HepG2 (cell line): ENCODE data around the gene JMJD1C. TPM values are rescaled to one million over a fixed set of nuclear protein-coding genes. Genes with fewer than 3 reads are reported as not detected.

Experiments
- ATAC-seq: fragments of 200-7000 bp; cut with Tn5 transposase; 3 replicates; pipeline ENCODE4 v1.9.1; 2020; ENCODE audit warnings: mild to moderate bottlenecking, moderate library complexity
- BruUV-seq: library from RNA; stranded (reverse); fragments of 400-500 nt; replicated peaks from 2 replicates; lab custom pipeline; 2021; lab: Mats Ljungman, UMichigan
- CTCF ChIA-PET: fragments of 300-600 bp; formaldehyde crosslinking; extraction: SDS; loops from one replicate; lab custom pipeline; 2021; ENCODE audit warnings: low total read pairs, inconsistent platforms, low intra/inter-chr PET ratio; lab: Yijun Ruan, JAX
- POLR2A ChIA-PET: fragments of 350-600 bp; sonication (Branson Sonifier 250); formaldehyde crosslinking; loops from one replicate; lab custom pipeline; 2020; ENCODE audit warnings: antibody characterized with exemption, inconsistent platforms; lab: Yijun Ruan, JAX
- DNase-seq: peaks from one replicate; pipeline ENCODE4 v3.0.0-alpha.2; 2015; ENCODE audit warnings: low spot score
- FAIRE-seq: peaks from 3 replicates; lab custom pipeline; 2011; peaks lifted over from hg19 to GRCh38; lab: Jason Lieb, UNC
- H2AFZ ChIP-seq: one replicate; pipeline ENCODE4 v1.6.1; 2011; ENCODE audit warnings: low read length, inconsistent platforms
- H3K27ac ChIP-seq: fragments of 300-600 bp; 3 replicates; pipeline ENCODE4 v1.8.0; 2011; ENCODE audit warnings: mixed run types, mild to moderate bottlenecking, mixed read lengths, low read length, inconsistent platforms; ENCODE audit not compliant: insufficient read depth; ENCODE audit errors: extremely low read length
- H3K27me3 ChIP-seq, 2 experiments: fragments of 200-600 bp in 1 of 2; 2 replicates in 1 of 2; 3 replicates in 1 of 2; pipeline versions ENCODE4 v1.6.0 to v1.8.0; 2011; ENCODE audit warnings: low read length in 2 of 2, mild to moderate bottlenecking in 2 of 2, moderate library complexity in 2 of 2, inconsistent platforms in 1 of 2; ENCODE audit not compliant: insufficient read depth in 2 of 2, control insufficient read depth in 1 of 2
- H3K36me3 ChIP-seq, 2 experiments: fragments of 200-600 bp in 1 of 2; replicated peaks in 1 of 2; 2 replicates in 1 of 2; 3 replicates in 1 of 2; pipeline versions ENCODE4 v1.5.1 to v1.8.0; 2011; ENCODE audit warnings: low read length in 2 of 2, inconsistent platforms in 1 of 2; ENCODE audit not compliant: insufficient read depth in 2 of 2, control insufficient read depth in 1 of 2
- H3K4me1 ChIP-seq: 2 replicates; pipeline ENCODE4 v1.5.1; 2012; ENCODE audit warnings: low read length, inconsistent platforms; ENCODE audit not compliant: insufficient read depth
- H3K4me2 ChIP-seq: 2 replicates; pipeline ENCODE4 v1.6.0; 2011; ENCODE audit warnings: low read depth, low read length, inconsistent platforms
- H3K4me3 ChIP-seq, 3 experiments: fragments of 200-600 bp in 1 of 3; sonication (generic), shearing (Covaris generic) in 1 of 3; replicated peaks in 1 of 3; 2 replicates each; pipeline ENCODE4 v1.5.1; 2011 to 2016; ENCODE audit warnings: low read length in 3 of 3, inconsistent platforms in 2 of 3, low read depth in 2 of 3, mild to moderate bottlenecking in 2 of 3, control low read depth in 1 of 3, mixed read lengths in 1 of 3; ENCODE audit not compliant: insufficient read depth in 1 of 3
- H3K79me2 ChIP-seq: one replicate; pipeline ENCODE4 v1.6.1; 2011; ENCODE audit warnings: low read length, inconsistent platforms; ENCODE audit not compliant: insufficient read depth
- H3K9ac ChIP-seq: 2 replicates; pipeline ENCODE4 v1.6.0; 2011; ENCODE audit warnings: mild to moderate bottlenecking, low read depth, low read length, inconsistent platforms; ENCODE audit not compliant: insufficient read depth
- H3K9me3 ChIP-seq: 2 replicates; pipeline ENCODE4 v1.5.1; 2012; ENCODE audit warnings: mild to moderate bottlenecking, low read length
- H4K20me1 ChIP-seq: 2 replicates; pipeline ENCODE4 v1.6.0; 2011; ENCODE audit warnings: inconsistent platforms, mild to moderate bottlenecking, low read length, moderate library complexity; ENCODE audit not compliant: insufficient read depth
- AGO2 ChIP-seq: fragments of 200-400 bp; formaldehyde crosslinking; optimal IDR thresholded peaks from 2 replicates; pipeline ENCODE3; 2017; ENCODE audit warnings: mild to moderate bottlenecking, low read depth, low read length, moderate library complexity
- ARID2 ChIP-seq: sonication (generic); formaldehyde crosslinking; IDR thresholded peaks from 2 replicates; pipeline ENCODE4 v1.8.1; 2022; ENCODE audit warnings: mild to moderate bottlenecking, missing genetic modification reagents, borderline replicate concordance
- GABPB1 ChIP-seq: IDR thresholded peaks from 2 replicates; pipeline ENCODE4 v1.6.1; 2016; ENCODE audit warnings: mild to moderate bottlenecking, missing genetic modification reagents, moderate library complexity, missing compliant biosample characterization
- PHF8 ChIP-seq: sonication (generic); formaldehyde crosslinking; IDR thresholded peaks from 2 replicates; pipeline ENCODE4 v1.5.0; 2020; ENCODE audit warnings: missing genetic modification reagents
- TCF12 ChIP-seq, 2 experiments: fragments of 450-650 bp in 1 of 2; sonication (generic) in 1 of 2; formaldehyde crosslinking in 1 of 2; IDR thresholded peaks; 2 replicates each; pipeline versions ENCODE4 v1.6.1 to v1.8.0; 2017 to 2022; ENCODE audit warnings: antibody characterized with exemption in 1 of 2, mild to moderate bottlenecking in 1 of 2, missing genetic modification reagents in 1 of 2, moderate library complexity in 1 of 2
- ZNF121 ChIP-seq: sonication (generic); formaldehyde crosslinking; IDR thresholded peaks from 2 replicates; pipeline ENCODE4 v1.5.0; 2020; ENCODE audit warnings: mild to moderate bottlenecking, missing genetic modification reagents
- ZNF552 ChIP-seq: sonication (generic); formaldehyde crosslinking; IDR thresholded peaks from 2 replicates; pipeline ENCODE4 v1.9.0; 2022; ENCODE audit warnings: missing genetic modification reagents, mild to moderate bottlenecking, borderline replicate concordance
- WGBS: methylation state at CpG from one replicate; pipeline ENCODE4 v1.1.6; 2017; ENCODE audit warnings: low lambda C conversion rate; 5-methylcytosine and 5-hydroxymethylcytosine counted together
- in situ Hi-C: cut with HindIII; loops from 2 replicates; pipeline ENCODE4 v1.10.0; 2017; ENCODE audit warnings: low pct_unique_long_range_greater_than_20kb; ENCODE audit not compliant: extremely low pct_ligation_motif_present
- intact Hi-C: fragments of 100-400 bp; cut with micrococcal nuclease; formaldehyde crosslinking; loops from one replicate; pipeline ENCODE4 v1.10.0; 2022; ENCODE audit not compliant: unreplicated experiment
- polyA plus RNA-seq, 8 experiments: library from polyadenylated mRNA; depleted of rRNA in 3 of 8; stranded (reverse) in 7 of 8; unstranded in 1 of 8; fragments of >200 nt; fragmentation: Illumina TruSeq in 4 of 8; extraction: Trizol in 4 of 8; gene quantifications; 2 replicates each; pipeline versions ENCODE4 v1.2.1 to v1.2.3, GENCODE V29; 2011 to 2016; ENCODE audit warnings: low read depth in 4 of 8, missing spikeins in 1 of 8, mixed read lengths in 1 of 8; ENCODE audit not compliant: insufficient read depth in 1 of 8
- total RNA-seq, 5 experiments: library from RNA; depleted of rRNA; stranded (reverse); fragments of >200 nt; fragmentation: Illumina TruSeq; extraction: Trizol; gene quantifications; 2 replicates each; pipeline ENCODE4 v1.2.3, GENCODE V29; 2016; ENCODE audit warnings: low read depth in 1 of 5
- TF ChIP-seq, protein P1 (sequence below): sonication (generic); formaldehyde crosslinking; IDR thresholded peaks from 2 replicates; pipeline ENCODE4 v1.8.1; 2023; ENCODE audit warnings: missing genetic modification reagents, mild to moderate bottlenecking, borderline replicate concordance
- TF ChIP-seq, protein P2 (sequence below): sonication (generic); formaldehyde crosslinking; IDR thresholded peaks from 2 replicates; pipeline ENCODE4 v1.5.0; 2020; ENCODE audit warnings: mild to moderate bottlenecking, missing genetic modification reagents, borderline replicate concordance

Gene JMJD1C
- total and polyA plus RNA-seq, 2 of the 13 experiments (the other 11 are each of a cell fraction or from before 2014, with no cell fraction given): 42.3 to 42.7 TPM

DNA sequence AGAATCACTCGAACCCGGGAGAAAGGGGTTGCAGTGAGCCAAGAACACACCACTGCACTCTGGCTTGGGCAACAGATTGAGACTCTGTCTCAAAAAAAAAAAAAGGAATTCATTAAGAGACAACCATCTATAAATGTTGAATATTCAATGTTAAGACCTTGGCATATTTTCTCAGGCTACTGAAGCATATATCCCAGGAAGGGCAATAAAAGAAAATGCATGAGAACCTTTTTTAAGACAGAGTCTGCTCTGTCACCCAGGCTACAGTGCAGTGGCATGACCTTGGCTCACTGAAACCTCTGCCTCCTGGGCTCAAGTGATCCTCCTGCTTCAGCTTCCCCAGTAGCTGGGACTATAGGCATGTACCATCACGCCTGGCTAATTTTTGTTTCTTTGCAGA, 165.0 kb downstream of the JMJD1C start (continued):
- TF ChIP-seq, protein P1, sequence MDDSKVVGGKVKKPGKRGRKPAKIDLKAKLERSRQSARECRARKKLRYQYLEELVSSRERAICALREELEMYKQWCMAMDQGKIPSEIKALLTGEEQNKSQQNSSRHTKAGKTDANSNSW: no peak
- TF ChIP-seq TCF12 (IDR thresholded peaks at IDR 0.05) (no peak), TCF12 (CRISPR knock-in tag; IDR thresholded peaks at IDR 0.05) (no peak), ARID2 (CRISPR knock-in tag) (no peak), ZNF121 (CRISPR knock-in tag) (no peak), GABPB1 (CRISPR knock-in tag) (no peak), PHF8 (CRISPR knock-in tag) (no peak)

DNA sequence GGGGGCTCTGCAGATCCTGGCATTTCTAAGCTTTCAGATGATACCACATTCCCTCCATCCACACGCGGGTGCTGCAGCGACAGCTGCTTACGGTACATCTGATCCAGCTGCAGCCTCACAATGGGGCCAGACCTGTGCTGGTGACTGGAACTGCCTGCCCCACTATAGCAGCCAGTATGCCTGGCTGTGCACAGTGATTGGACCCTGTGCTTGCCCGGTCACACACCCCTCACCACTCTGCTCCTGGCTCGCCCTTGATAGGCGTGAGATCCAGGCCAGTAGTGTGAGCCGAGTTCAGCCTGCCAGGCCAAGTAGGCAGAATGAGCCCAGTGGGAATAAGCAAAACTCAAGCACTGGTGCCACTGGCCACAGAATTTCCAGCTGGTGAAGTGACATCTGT, 167.8 kb downstream of the JMJD1C start:
- Histone ChIP-seq H3K4me2 (no peak overlapping the region), H3K9ac (no peak overlapping the region), H2AFZ (no peak overlapping the region), H3K36me3 (no peaks in the 10 kb centered on the region), H4K20me1 (peaks cover 15% of the 10 kb centered on the region), H3K27ac (no peak overlapping the region), H3K4me3 (no peak overlapping the region), H3K4me1 (peaks cover 35% of the 10 kb centered on the region), H3K9me3 (no peaks in the 10 kb centered on the region), H3K79me2 (peaks cover 29% of the 10 kb centered on the region), H3K27me3 (no peaks in the 10 kb centered on the region)
- intact Hi-C loops: no loop called here
- DNase-seq: no peak
- TF ChIP-seq, protein P2, sequence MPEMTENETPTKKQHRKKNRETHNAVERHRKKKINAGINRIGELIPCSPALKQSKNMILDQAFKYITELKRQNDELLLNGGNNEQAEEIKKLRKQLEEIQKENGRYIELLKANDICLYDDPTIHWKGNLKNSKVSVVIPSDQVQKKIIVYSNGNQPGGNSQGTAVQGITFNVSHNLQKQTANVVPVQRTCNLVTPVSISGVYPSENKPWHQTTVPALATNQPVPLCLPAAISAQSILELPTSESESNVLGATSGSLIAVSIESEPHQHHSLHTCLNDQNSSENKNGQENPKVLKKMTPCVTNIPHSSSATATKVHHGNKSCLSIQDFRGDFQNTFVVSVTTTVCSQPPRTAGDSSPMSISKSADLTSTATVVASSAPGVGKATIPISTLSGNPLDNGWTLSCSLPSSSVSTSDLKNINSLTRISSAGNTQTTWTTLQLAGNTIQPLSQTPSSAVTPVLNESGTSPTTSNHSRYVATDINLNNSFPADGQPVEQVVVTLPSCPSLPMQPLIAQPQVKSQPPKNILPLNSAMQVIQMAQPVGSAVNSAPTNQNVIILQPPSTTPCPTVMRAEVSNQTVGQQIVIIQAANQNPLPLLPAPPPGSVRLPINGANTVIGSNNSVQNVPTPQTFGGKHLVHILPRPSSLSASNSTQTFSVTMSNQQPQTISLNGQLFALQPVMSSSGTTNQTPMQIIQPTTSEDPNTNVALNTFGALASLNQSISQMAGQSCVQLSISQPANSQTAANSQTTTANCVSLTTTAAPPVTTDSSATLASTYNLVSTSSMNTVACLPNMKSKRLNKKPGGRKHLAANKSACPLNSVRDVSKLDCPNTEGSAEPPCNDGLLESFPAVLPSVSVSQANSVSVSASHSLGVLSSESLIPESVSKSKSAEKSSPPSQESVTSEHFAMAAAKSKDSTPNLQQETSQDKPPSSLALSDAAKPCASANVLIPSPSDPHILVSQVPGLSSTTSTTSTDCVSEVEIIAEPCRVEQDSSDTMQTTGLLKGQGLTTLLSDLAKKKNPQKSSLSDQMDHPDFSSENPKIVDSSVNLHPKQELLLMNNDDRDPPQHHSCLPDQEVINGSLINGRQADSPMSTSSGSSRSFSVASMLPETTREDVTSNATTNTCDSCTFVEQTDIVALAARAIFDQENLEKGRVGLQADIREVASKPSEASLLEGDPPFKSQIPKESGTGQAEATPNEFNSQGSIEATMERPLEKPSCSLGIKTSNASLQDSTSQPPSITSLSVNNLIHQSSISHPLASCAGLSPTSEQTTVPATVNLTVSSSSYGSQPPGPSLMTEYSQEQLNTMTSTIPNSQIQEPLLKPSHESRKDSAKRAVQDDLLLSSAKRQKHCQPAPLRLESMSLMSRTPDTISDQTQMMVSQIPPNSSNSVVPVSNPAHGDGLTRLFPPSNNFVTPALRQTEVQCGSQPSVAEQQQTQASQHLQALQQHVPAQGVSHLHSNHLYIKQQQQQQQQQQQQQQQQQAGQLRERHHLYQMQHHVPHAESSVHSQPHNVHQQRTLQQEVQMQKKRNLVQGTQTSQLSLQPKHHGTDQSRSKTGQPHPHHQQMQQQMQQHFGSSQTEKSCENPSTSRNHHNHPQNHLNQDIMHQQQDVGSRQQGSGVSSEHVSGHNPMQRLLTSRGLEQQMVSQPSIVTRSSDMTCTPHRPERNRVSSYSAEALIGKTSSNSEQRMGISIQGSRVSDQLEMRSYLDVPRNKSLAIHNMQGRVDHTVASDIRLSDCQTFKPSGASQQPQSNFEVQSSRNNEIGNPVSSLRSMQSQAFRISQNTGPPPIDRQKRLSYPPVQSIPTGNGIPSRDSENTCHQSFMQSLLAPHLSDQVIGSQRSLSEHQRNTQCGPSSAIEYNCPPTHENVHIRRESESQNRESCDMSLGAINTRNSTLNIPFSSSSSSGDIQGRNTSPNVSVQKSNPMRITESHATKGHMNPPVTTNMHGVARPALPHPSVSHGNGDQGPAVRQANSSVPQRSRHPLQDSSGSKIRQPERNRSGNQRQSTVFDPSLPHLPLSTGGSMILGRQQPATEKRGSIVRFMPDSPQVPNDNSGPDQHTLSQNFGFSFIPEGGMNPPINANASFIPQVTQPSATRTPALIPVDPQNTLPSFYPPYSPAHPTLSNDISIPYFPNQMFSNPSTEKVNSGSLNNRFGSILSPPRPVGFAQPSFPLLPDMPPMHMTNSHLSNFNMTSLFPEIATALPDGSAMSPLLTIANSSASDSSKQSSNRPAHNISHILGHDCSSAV (CRISPR knock-in tag): no peak
- peak; percentile 27 for TF ChIP-seq AGO2
- TF ChIP-seq ZNF552 (CRISPR knock-in tag): no peak
- peak; percentile 65 for ATAC-seq
- no TSS peak for BruUV-seq
- POLR2A ChIA-PET: no interaction called here
- WGBS: 96% methylated on average over 4 of the region's 8 CpGs
- in situ Hi-C loops: no loop called here
- CTCF ChIA-PET: no interaction called here
- FAIRE-seq: no peak
